ENCODE data around the gene TDRD1. TPM values are rescaled to one million over a fixed set of nuclear protein-coding genes. Genes with fewer than 3 reads are reported as not detected.

TDRD1 gene
- polyA plus RNA-seq, 4 donors: 0.10 to 0.28 TPM; not detected in 2

- FAIRE-seq (no peak), DNase-seq (no peak)
- Histone ChIP-seq H3K27ac (ENCODE audit: low read depth in 1 of 3, low read length in 2 of 3) (no peak overlapping the region), H3K4me1 (ENCODE audit: control insufficient read depth in 3 of 3, insufficient read depth in 2 of 3, low read depth in 1 of 3, low read length in 2 of 3) (no peaks in the 10 kb centered on the region), H3K27me3 (ENCODE audit: control insufficient read depth in 3 of 3, insufficient read depth in 3 of 3, low read length in 3 of 3) (no peaks in the 10 kb centered on the region), H3K9me3 (ENCODE audit: control insufficient read depth in 2 of 2, insufficient read depth in 1 of 2, low read depth in 1 of 2, low read length in 1 of 2) (no peaks in the 10 kb centered on the region), H3K36me3 (ENCODE audit: control insufficient read depth in 3 of 3, insufficient read depth in 2 of 3, low read depth in 1 of 3, low read length in 3 of 3) (no peaks in the 10 kb centered on the region), H3K4me3 (ENCODE audit: low read depth in 1 of 3, low read length in 3 of 3) (no peak overlapping the region)
- WGBS, 3 donors: 81 to 89% (median 86%) methylated on average over 4 of the region's 4 CpGs
These were observed 20.1 kb downstream of the TDRD1 start for GRCh38 chr10:114199239-114199638.

GRCh38 chr10:114202812-114203211 is 23.7 kb downstream of the TDRD1 start:
- no peaks in the 10 kb centered on the region for H3K36me3 ChIP-seq (ENCODE audit: control insufficient read depth in 3 of 3, insufficient read depth in 2 of 3, low read depth in 1 of 3, low read length in 3 of 3)
- no peak for DNase-seq
- WGBS, 3 donors: 70 to 93% (median 80%) methylated on average over 3 of the region's 3 CpGs
- no peak overlapping the region for H3K27ac ChIP-seq (ENCODE audit: low read depth in 1 of 3, low read length in 2 of 3)
- no peaks in the 10 kb centered on the region for H3K27me3 ChIP-seq (ENCODE audit: control insufficient read depth in 3 of 3, insufficient read depth in 3 of 3, low read length in 3 of 3)
- FAIRE-seq: no peak
- no peaks in the 10 kb centered on the region for H3K4me1 ChIP-seq (ENCODE audit: control insufficient read depth in 3 of 3, insufficient read depth in 2 of 3, low read depth in 1 of 3, low read length in 2 of 3)
- H3K9me3 ChIP-seq (ENCODE audit: control insufficient read depth in 2 of 2, insufficient read depth in 1 of 2, low read depth in 1 of 2, low read length in 1 of 2): no peaks in the 10 kb centered on the region
- no peak overlapping the region for H3K4me3 ChIP-seq (ENCODE audit: low read depth in 1 of 3, low read length in 3 of 3)

- H3K9me3 ChIP-seq (ENCODE audit: control insufficient read depth in 2 of 2, insufficient read depth in 1 of 2, low read depth in 1 of 2, low read length in 1 of 2): no peaks in the 10 kb centered on the region
- H3K36me3 ChIP-seq (ENCODE audit: control insufficient read depth in 3 of 3, insufficient read depth in 2 of 3, low read depth in 1 of 3, low read length in 3 of 3): no peaks in the 10 kb centered on the region
- no peaks in the 10 kb centered on the region for H3K27me3 ChIP-seq (ENCODE audit: control insufficient read depth in 3 of 3, insufficient read depth in 3 of 3, low read length in 3 of 3)
- DNase-seq (peak; percentile 10 to 47), FAIRE-seq (no peak)
- H3K4me1 ChIP-seq (ENCODE audit: control insufficient read depth in 3 of 3, insufficient read depth in 2 of 3, low read depth in 1 of 3, low read length in 2 of 3): no peaks in the 10 kb centered on the region
- H3K4me3 ChIP-seq (ENCODE audit: low read depth in 1 of 3, low read length in 3 of 3): no peak overlapping the region
- no peak overlapping the region for H3K27ac ChIP-seq (ENCODE audit: low read depth in 1 of 3, low read length in 2 of 3)
- 36 to 49% (median 36%) methylated on average over 2 of the region's 2 CpGs for WGBS, 3 donors
These were observed 27.7 kb downstream of the TDRD1 start for GRCh38 chr10:114206902-114207301.

GRCh38 chr10:114207349-114207748 is 28.2 kb downstream of the TDRD1 start:
- 77 to 81% (median 79%) methylated on average over 1 of the region's 1 CpG for WGBS, 3 donors
- no peak for DNase-seq

GRCh38 chr10:114208351-114208750 is 29.2 kb downstream of the TDRD1 start:
- H3K4me3 ChIP-seq (ENCODE audit: low read depth in 1 of 3, low read length in 3 of 3): no peak overlapping the region
- DNase-seq: no peak
- H3K9me3 ChIP-seq (ENCODE audit: control insufficient read depth in 2 of 2, insufficient read depth in 1 of 2, low read depth in 1 of 2, low read length in 1 of 2): no peaks in the 10 kb centered on the region
- H3K27me3 ChIP-seq (ENCODE audit: control insufficient read depth in 3 of 3, insufficient read depth in 3 of 3, low read length in 3 of 3): no peaks in the 10 kb centered on the region
- FAIRE-seq: no peak
- 91 to 97% (median 93%) methylated on average over 2 of the region's 2 CpGs for WGBS, 3 donors
- H3K36me3 ChIP-seq (ENCODE audit: control insufficient read depth in 3 of 3, insufficient read depth in 2 of 3, low read depth in 1 of 3, low read length in 3 of 3): no peaks in the 10 kb centered on the region
- no peak overlapping the region for H3K27ac ChIP-seq (ENCODE audit: low read depth in 1 of 3, low read length in 2 of 3)
- no peaks in the 10 kb centered on the region for H3K4me1 ChIP-seq (ENCODE audit: control insufficient read depth in 3 of 3, insufficient read depth in 2 of 3, low read depth in 1 of 3, low read length in 2 of 3)

More at GRCh38 chr10:114207349-114207748, 28.2 kb downstream of the TDRD1 start:
- Histone ChIP-seq H3K9me3 (ENCODE audit: control insufficient read depth in 2 of 2, insufficient read depth in 1 of 2, low read depth in 1 of 2, low read length in 1 of 2) (no peaks in the 10 kb centered on the region), H3K27ac (ENCODE audit: low read depth in 1 of 3, low read length in 2 of 3) (no peak overlapping the region), H3K4me3 (ENCODE audit: low read depth in 1 of 3, low read length in 3 of 3) (no peak overlapping the region), H3K27me3 (ENCODE audit: control insufficient read depth in 3 of 3, insufficient read depth in 3 of 3, low read length in 3 of 3) (no peaks in the 10 kb centered on the region), H3K4me1 (ENCODE audit: control insufficient read depth in 3 of 3, insufficient read depth in 2 of 3, low read depth in 1 of 3, low read length in 2 of 3) (no peaks in the 10 kb centered on the region), H3K36me3 (ENCODE audit: control insufficient read depth in 3 of 3, insufficient read depth in 2 of 3, low read depth in 1 of 3, low read length in 3 of 3) (no peaks in the 10 kb centered on the region)
- no peak for FAIRE-seq

GRCh38 chr10:114212153-114212552 is 33.0 kb downstream of the TDRD1 start:
- no peak for FAIRE-seq
- Histone ChIP-seq H3K27me3 (ENCODE audit: control insufficient read depth in 3 of 3, insufficient read depth in 3 of 3, low read length in 3 of 3) (no peaks in the 10 kb centered on the region), H3K36me3 (ENCODE audit: control insufficient read depth in 3 of 3, insufficient read depth in 2 of 3, low read depth in 1 of 3, low read length in 3 of 3) (no peaks in the 10 kb centered on the region), H3K27ac (ENCODE audit: low read depth in 1 of 3, low read length in 2 of 3) (no peak overlapping the region), H3K4me1 (ENCODE audit: control insufficient read depth in 3 of 3, insufficient read depth in 2 of 3, low read depth in 1 of 3, low read length in 2 of 3) (no peaks in the 10 kb centered on the region), H3K4me3 (ENCODE audit: low read depth in 1 of 3, low read length in 3 of 3) (no peak overlapping the region), H3K9me3 (ENCODE audit: control insufficient read depth in 2 of 2, insufficient read depth in 1 of 2, low read depth in 1 of 2, low read length in 1 of 2) (peaks cover 0 to 2% of the 10 kb centered on the region in 2 donors)
- no peak for DNase-seq
- WGBS, 3 donors: 76 to 85% (median 80%) methylated on average over 2 of the region's 2 CpGs

- 71 to 77% (median 76%) methylated on average over 1 of the region's 1 CpG for WGBS, 3 donors
- H3K27me3 ChIP-seq (ENCODE audit: control insufficient read depth in 3 of 3, insufficient read depth in 3 of 3, low read length in 3 of 3): no peaks in the 10 kb centered on the region
- no peak for DNase-seq
These were observed 35.9 kb downstream of the TDRD1 start for GRCh38 chr10:114215033-114215432.

GRCh38 chr10:114220281-114220680 is 41.1 kb downstream of the TDRD1 start:
- WGBS, 3 donors: 82 to 90% (median 86%) methylated on average over 2 of the region's 2 CpGs

More at GRCh38 chr10:114215033-114215432, 35.9 kb downstream of the TDRD1 start:
- Histone ChIP-seq H3K27ac (ENCODE audit: low read depth in 1 of 3, low read length in 2 of 3) (no peak overlapping the region), H3K9me3 (ENCODE audit: control insufficient read depth in 2 of 2, insufficient read depth in 1 of 2, low read depth in 1 of 2, low read length in 1 of 2) (peaks cover 0 to 2% of the 10 kb centered on the region in 2 donors), H3K36me3 (ENCODE audit: control insufficient read depth in 3 of 3, insufficient read depth in 2 of 3, low read depth in 1 of 3, low read length in 3 of 3) (no peaks in the 10 kb centered on the region), H3K4me1 (ENCODE audit: control insufficient read depth in 3 of 3, insufficient read depth in 2 of 3, low read depth in 1 of 3, low read length in 2 of 3) (no peaks in the 10 kb centered on the region), H3K4me3 (ENCODE audit: low read depth in 1 of 3, low read length in 3 of 3) (no peak overlapping the region)
- no peak for FAIRE-seq

GRCh38 chr10:114221235-114221634 is 42.1 kb downstream of the TDRD1 start:
- Histone ChIP-seq H3K27ac (ENCODE audit: low read depth in 1 of 3, low read length in 2 of 3) (no peak overlapping the region), H3K9me3 (ENCODE audit: control insufficient read depth in 2 of 2, insufficient read depth in 1 of 2, low read depth in 1 of 2, low read length in 1 of 2) (no peaks in the 10 kb centered on the region), H3K4me1 (ENCODE audit: control insufficient read depth in 3 of 3, insufficient read depth in 2 of 3, low read depth in 1 of 3, low read length in 2 of 3) (no peaks in the 10 kb centered on the region), H3K4me3 (ENCODE audit: low read depth in 1 of 3, low read length in 3 of 3) (no peak overlapping the region), H3K27me3 (ENCODE audit: control insufficient read depth in 3 of 3, insufficient read depth in 3 of 3, low read length in 3 of 3) (peaks cover 0 to 3% (median 2%) of the 10 kb centered on the region in 3 donors), H3K36me3 (ENCODE audit: control insufficient read depth in 3 of 3, insufficient read depth in 2 of 3, low read depth in 1 of 3, low read length in 3 of 3) (no peaks in the 10 kb centered on the region)
- 84 to 85% (median 85%) methylated on average over 4 of the region's 4 CpGs for WGBS, 3 donors
- FAIRE-seq: no peak
- no peak for DNase-seq

More at GRCh38 chr10:114220281-114220680, 41.1 kb downstream of the TDRD1 start:
- Histone ChIP-seq H3K27me3 (ENCODE audit: control insufficient read depth in 3 of 3, insufficient read depth in 3 of 3, low read length in 3 of 3) (peaks cover 0 to 3% (median 2%) of the 10 kb centered on the region in 3 donors), H3K4me3 (ENCODE audit: low read depth in 1 of 3, low read length in 3 of 3) (no peak overlapping the region), H3K36me3 (ENCODE audit: control insufficient read depth in 3 of 3, insufficient read depth in 2 of 3, low read depth in 1 of 3, low read length in 3 of 3) (no peaks in the 10 kb centered on the region), H3K27ac (ENCODE audit: low read depth in 1 of 3, low read length in 2 of 3) (no peak overlapping the region), H3K9me3 (ENCODE audit: control insufficient read depth in 2 of 2, insufficient read depth in 1 of 2, low read depth in 1 of 2, low read length in 1 of 2) (no peaks in the 10 kb centered on the region), H3K4me1 (ENCODE audit: control insufficient read depth in 3 of 3, insufficient read depth in 2 of 3, low read depth in 1 of 3, low read length in 2 of 3) (no peaks in the 10 kb centered on the region)
- FAIRE-seq (no peak), DNase-seq (no peak)

All from small intestine (tissue), 7 donors.